Pancreas (tissue), 10 donors: ENCODE data around the gene DCBLD2. TPM values are rescaled to one million over a fixed set of nuclear protein-coding genes. Genes with fewer than 3 reads are reported as not detected.

Experiments used
- ATAC-seq, 4 donors: fragments of 200-7000 bp; cut with Tn5 transposase; one replicate each; pipeline versions ENCODE4 v1.8.0 to v1.9.1; 2020; ENCODE audit warnings: mild to moderate bottlenecking in 4 of 4, moderate library complexity in 4 of 4
- DNase-seq, 6 donors: peaks; one replicate each; pipeline ENCODE4 v3.0.0-alpha.2; 2020
- FAIRE-seq: peaks from 2 replicates; lab custom pipeline; 2012; peaks lifted over from hg19 to GRCh38; lab: Jason Lieb, UNC
- H3K27ac ChIP-seq, 4 donors: fragments of 200-600 bp; sonication (generic); 1 replicate in 3 of 4; 2 replicates in 1 of 4; pipeline versions ENCODE4 v1.5.0 to v1.8.0; 2020
- H3K27me3 ChIP-seq, 4 donors: fragments of 200-600 bp; one replicate each; pipeline ENCODE4 v1.8.0; 2021
- H3K36me3 ChIP-seq, 3 donors: fragments of 200-600 bp; sonication (generic) in 1 of 3; one replicate each; pipeline versions ENCODE4 v1.5.0 to v1.8.0; 2020 to 2021
- H3K4me1 ChIP-seq, 3 donors: fragments of 200-600 bp; one replicate each; pipeline ENCODE4 v1.8.0; 2021
- H3K4me3 ChIP-seq, 4 donors: fragments of 200-600 bp; sonication (generic) in 2 of 4; one replicate each; pipeline versions ENCODE4 v1.5.0 to v1.8.0; 2020 to 2021
- H3K9me3 ChIP-seq, 4 donors: fragments of 200-600 bp; one replicate each; pipeline ENCODE4 v1.8.0; 2021
- WGBS, 2 donors: extraction: QIAGEN DNeasy Blood & Tissue Kit; methylation state at CpG; one replicate each; pipeline ENCODE4 v1.1.7; 2013; 5-methylcytosine and 5-hydroxymethylcytosine counted together
- intact Hi-C, 3 donors: fragments of 100-400 bp; cut with DNase I; formaldehyde crosslinking; loops; one replicate each; pipeline versions ENCODE4 v1.11.1 to v1.14.2; 2022
- polyA plus RNA-seq, 2 donors: library from polyadenylated mRNA; stranded (reverse); fragments of 200-250 nt; gene quantifications; one replicate each; pipeline ENCODE4 v1.2.3, GENCODE V29; 2013
- total RNA-seq, 6 donors: library from RNA; stranded (reverse); fragmentation: NEBNext Ultra II Directional in 4 of 6; extraction: Animal tissue kit (Norgen Biotek cat#: 25700) in 4 of 6; gene quantifications; one replicate each; pipeline versions ENCODE4 v1.2.1 to v1.2.4, GENCODE V29; 2021 to 2023
- TF ChIP-seq, protein P1 (sequence below), 4 donors: fragments of 200-600 bp; sonication (generic) in 3 of 4; IDR thresholded peaks; one replicate each; pipeline versions ENCODE4 v1.5.0 to v1.8.0; 2021; ENCODE audit warnings: antibody characterized with exemption in 4 of 4
- donor health status: healthy with polysubstance abuse.
- donor health status: DM: no; HTN: no; CAD: no; lungs with moderate emphysema.
- donor health status: DM: no; HTN: no; CAD: no.
- donor health status: control.
- donor health status: control.
- donor health status: Bipolar disorder and iron deficiency.
- donor health status: DM: yes; HTN: yes; CAD: no.
- donor health status: DM: no; HTN: no; CAD: no.
- donor health status: DM: no; HTN: no; CAD: no.
- donor health status: DM: yes; HTN: yes; CAD: no.

DCBLD2 gene
- total and polyA plus RNA-seq, 8 donors = 2.2 to 12.9 (median 6.9) TPM

DNA sequence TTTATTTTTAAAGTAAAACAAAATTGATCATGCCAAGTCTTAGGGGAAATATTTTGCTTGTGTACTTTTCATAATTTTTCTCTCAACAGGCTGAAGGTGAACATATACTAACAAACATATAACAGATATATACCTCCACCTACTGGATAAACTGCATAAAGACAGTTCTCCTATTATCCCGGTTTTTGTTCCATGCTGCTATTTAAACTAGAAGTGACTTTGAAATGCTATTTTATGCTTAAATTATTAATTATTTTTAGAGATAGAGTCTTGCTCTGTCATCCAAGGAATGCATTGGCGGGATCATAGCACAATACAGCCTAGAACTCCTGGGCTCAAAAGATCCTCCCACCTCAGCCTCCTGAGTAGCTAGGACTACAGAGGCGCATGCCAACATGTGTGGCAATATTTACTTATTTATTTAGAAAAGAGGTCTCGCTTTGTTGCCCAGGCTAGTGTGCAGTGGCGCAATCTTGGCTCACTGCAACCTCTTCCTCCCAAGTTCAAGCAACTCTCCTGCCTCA lies 88.6 kb downstream of the DCBLD2 start:
- ATAC-seq (peak; percentile 60 to 87 (median 84)), DNase-seq (peak in 1 of 6 donors; percentile 22), FAIRE-seq (peak; percentile 92)
- intact Hi-C loops = loop anchor here in 2 of 3 donors (5.0 to 10.0 kb wide), 2 partner anchors 211 to 362 kb away; no protein-coding TSS in a partner anchor
- H3K4me1 ChIP-seq = no peaks in the 10 kb centered on the region
- H3K4me3 ChIP-seq = no peak overlapping the region
- WGBS, 2 donors = 31 to 34% methylated on average over 5 of the region's 5 CpGs
- no peaks in the 10 kb centered on the region for H3K27me3 ChIP-seq
- no peak overlapping the region for H3K27ac ChIP-seq
- H3K9me3 ChIP-seq = no peaks in the 10 kb centered on the region
- TF ChIP-seq, protein P1, sequence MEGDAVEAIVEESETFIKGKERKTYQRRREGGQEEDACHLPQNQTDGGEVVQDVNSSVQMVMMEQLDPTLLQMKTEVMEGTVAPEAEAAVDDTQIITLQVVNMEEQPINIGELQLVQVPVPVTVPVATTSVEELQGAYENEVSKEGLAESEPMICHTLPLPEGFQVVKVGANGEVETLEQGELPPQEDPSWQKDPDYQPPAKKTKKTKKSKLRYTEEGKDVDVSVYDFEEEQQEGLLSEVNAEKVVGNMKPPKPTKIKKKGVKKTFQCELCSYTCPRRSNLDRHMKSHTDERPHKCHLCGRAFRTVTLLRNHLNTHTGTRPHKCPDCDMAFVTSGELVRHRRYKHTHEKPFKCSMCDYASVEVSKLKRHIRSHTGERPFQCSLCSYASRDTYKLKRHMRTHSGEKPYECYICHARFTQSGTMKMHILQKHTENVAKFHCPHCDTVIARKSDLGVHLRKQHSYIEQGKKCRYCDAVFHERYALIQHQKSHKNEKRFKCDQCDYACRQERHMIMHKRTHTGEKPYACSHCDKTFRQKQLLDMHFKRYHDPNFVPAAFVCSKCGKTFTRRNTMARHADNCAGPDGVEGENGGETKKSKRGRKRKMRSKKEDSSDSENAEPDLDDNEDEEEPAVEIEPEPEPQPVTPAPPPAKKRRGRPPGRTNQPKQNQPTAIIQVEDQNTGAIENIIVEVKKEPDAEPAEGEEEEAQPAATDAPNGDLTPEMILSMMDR (IDR thresholded peaks at IDR 0.05) = peak in 2 of 4 donors; percentile 46 to 51
- no peaks in the 10 kb centered on the region for H3K36me3 ChIP-seq

DNA sequence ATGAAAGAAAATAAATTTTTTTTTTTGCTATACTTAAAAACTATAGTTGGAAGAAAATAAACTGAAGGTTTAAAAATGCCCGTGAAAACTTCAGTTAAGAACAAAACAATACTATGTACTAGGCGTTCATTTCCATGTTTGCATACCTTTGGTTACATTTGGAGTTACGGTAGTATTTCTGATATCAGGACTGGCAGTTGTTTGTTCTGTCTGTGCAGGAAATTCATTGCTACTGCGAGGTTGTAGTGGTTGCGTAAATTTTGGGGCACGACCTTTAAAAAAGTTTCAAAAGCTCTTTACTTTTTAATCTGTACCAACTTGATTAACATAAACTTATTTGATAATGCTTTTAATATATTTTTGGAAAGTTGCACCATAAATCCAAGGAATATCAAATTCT lies 90.4 kb downstream of the DCBLD2 start:
- TF ChIP-seq, protein P1 (IDR thresholded peaks at IDR 0.05) = no peak
- H3K9me3 ChIP-seq = no peaks in the 10 kb centered on the region
- H3K4me3 ChIP-seq = no peak overlapping the region
- intact Hi-C loops = loop anchor here in 2 of 3 donors (5.0 to 10.0 kb wide), 2 partner anchors 209 to 364 kb away; no protein-coding TSS in a partner anchor
- DNase-seq (no peak), ATAC-seq (no peak), FAIRE-seq (no peak)
- no peaks in the 10 kb centered on the region for H3K4me1 ChIP-seq
- no peak overlapping the region for H3K27ac ChIP-seq
- H3K36me3 ChIP-seq = peaks cover 0 to 7% (median 4%) of the 10 kb centered on the region in 3 donors
- H3K27me3 ChIP-seq = no peaks in the 10 kb centered on the region
- WGBS, 2 donors = 51 to 53% methylated on average over 6 of the region's 6 CpGs

DNA sequence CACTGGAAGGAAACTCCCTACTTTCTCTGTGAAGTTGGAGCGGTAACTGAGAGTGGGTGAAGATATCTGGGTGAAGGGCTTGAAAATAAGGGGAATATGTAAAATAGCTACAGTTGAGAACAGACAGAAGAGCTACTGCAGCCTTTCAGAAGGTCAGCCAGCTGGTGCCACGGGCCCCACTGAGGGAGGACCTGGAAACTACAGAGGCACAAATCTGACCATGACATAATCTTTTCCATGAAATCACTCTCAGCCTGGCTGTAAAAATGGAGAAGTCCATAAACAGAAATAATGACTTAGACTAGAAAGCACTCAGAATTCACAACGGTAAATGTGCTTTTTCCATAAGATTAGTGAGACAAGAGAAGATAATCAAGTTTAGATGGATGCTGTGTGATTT lies 91.9 kb downstream of the DCBLD2 start:
- H3K36me3 ChIP-seq = peaks cover 0 to 8% (median 7%) of the 10 kb centered on the region in 3 donors
- no peaks in the 10 kb centered on the region for H3K9me3 ChIP-seq
- no peaks in the 10 kb centered on the region for H3K27me3 ChIP-seq
- DNase-seq = no peak
- peak in 1 of 4 donors; percentile 33 for ATAC-seq
- 79 to 87% methylated on average over 3 of the region's 3 CpGs for WGBS, 2 donors
- H3K27ac ChIP-seq = no peak overlapping the region
- H3K4me3 ChIP-seq = no peak overlapping the region
- TF ChIP-seq, protein P1 (IDR thresholded peaks at IDR 0.05) = no peak
- no peaks in the 10 kb centered on the region for H3K4me1 ChIP-seq
- intact Hi-C loops = loop anchor here in 1 of 3 donors (5.0 kb wide), 1 partner anchor 207 kb away; no protein-coding TSS in a partner anchor
- FAIRE-seq = no peak

DNA sequence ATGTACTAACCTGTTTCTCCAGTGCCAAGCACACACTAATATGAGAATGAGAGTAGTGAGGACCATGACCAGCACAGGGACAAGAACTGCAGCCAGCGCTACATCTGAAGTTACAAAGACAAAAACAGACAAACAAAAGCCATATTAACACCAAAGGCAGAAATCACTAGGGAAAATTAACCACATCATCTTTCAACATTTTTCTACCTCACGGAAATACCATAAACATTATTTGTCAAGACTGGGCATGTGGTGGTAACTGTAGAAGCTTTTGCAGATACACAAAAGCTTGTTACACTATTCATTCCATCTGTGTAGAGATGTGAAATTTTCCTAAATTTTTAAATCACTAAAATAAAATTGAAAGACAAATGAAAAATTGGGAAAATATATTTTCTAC lies 93.4 kb downstream of the DCBLD2 start:
- WGBS, 2 donors = 94 to 99% methylated on average over 2 of the region's 2 CpGs
- FAIRE-seq = no peak
- intact Hi-C loops = loop anchor here in 1 of 3 donors (5.0 kb wide), 1 partner anchor 206 kb away; no protein-coding TSS in a partner anchor

More for the DNA sequence above, 93.4 kb downstream of the DCBLD2 start:
- Histone ChIP-seq H3K4me3 (no peak overlapping the region), H3K27ac (no peak overlapping the region), H3K27me3 (no peaks in the 10 kb centered on the region), H3K9me3 (no peaks in the 10 kb centered on the region), H3K4me1 (no peaks in the 10 kb centered on the region), H3K36me3 (peaks cover 0 to 8% (median 7%) of the 10 kb centered on the region in 3 donors)
- ATAC-seq (no peak), DNase-seq (no peak)
- TF ChIP-seq, protein P1 (IDR thresholded peaks at IDR 0.05) = no peak
